Measurements from ENCODE around the gene DLGAP4. TPM values are rescaled to one million over a fixed set of nuclear protein-coding genes. Genes with fewer than 3 reads are reported as not detected.

Gene DLGAP4
- total and polyA plus RNA-seq, 9 of the 15 experiments (the other 6 are each of a cell fraction or from before 2014, with no cell fraction given), result 0.31 to 34.1 (median 4.5) TPM

DNA sequence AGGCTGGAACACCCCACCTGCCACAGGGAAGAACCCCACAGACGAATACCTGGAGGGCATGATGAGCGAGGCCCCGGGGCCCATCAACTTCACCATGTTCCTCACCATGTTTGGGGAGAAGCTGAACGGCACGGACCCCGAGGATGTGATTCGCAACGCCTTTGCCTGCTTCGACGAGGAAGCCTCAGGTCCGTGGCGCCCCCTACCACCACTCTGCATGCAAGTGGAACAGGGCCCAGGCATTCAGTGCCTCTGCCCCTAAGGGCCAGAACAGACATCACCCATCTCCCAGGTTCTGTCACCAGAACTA, 241.8 kb downstream of the DLGAP4 start:
- 46% methylated on average over 5 of the region's 12 CpGs for WGBS (ENCODE audit: insufficient coverage, low coverage, missing lambda C conversion rate)
- TF ChIP-seq ZNF318 (IDR thresholded peaks at IDR 0.05; ENCODE audit: borderline replicate concordance in 1 of 2, low read depth in 1 of 2) (no peak), RAD21 (CRISPR knock-in tag; conservative IDR thresholded peaks at IDR 0.05 in 1 of 2, IDR thresholded peaks at IDR 0.05 in 1 of 2) (peak in 1 of 2 experiments; percentile 33; a peak in 2 of 4 replicates), NEUROD1 (IDR thresholded peaks at IDR 0.05; ENCODE audit: borderline replicate concordance, low read depth, low read length, partially characterized antibody) (no peak), CTCF (IDR thresholded peaks at IDR 0.05 in 2 of 3, conservative IDR thresholded peaks at IDR 0.05 in 1 of 3; ENCODE audit: insufficient read depth in 2 of 3, low read depth in 1 of 3, low read length in 3 of 3) (peak; percentile 41 to 66 (median 44))
- Histone ChIP-seq H3K9me3 (replicated peaks; ENCODE audit: control insufficient read depth, insufficient read depth, low read depth, low read length) (no peaks in the 10 kb centered on the region), H2AFZ (ENCODE audit: low read depth, low read length) (no peak overlapping the region), H3K4me3 (no peak overlapping the region), H3K79me2 (ENCODE audit: control insufficient read depth, insufficient read depth, low read length) (no peaks in the 10 kb centered on the region), H3K36me3 (ENCODE audit: control insufficient read depth, insufficient read depth, low read length) (no peaks in the 10 kb centered on the region), H3K27ac (ENCODE audit: extremely low read depth, low read depth, low read length) (no peak overlapping the region), H3K9ac (ENCODE audit: insufficient read depth in 1 of 2, low read depth in 2 of 2, low read length in 2 of 2) (no peak overlapping the region), H3K9me1 (ENCODE audit: control insufficient read depth, insufficient read depth, low read length) (no peaks in the 10 kb centered on the region), H4K20me1 (replicated peaks; ENCODE audit: control insufficient read depth, insufficient read depth, low read length) (no peaks in the 10 kb centered on the region), H3K4me2 (ENCODE audit: insufficient read depth, low read length) (no peak overlapping the region), H3K4me1 (replicated peaks in 1 of 2; ENCODE audit: control insufficient read depth in 2 of 2, insufficient read depth in 2 of 2, low read length in 2 of 2) (peaks cover 0 to 39% of the 10 kb centered on the region in 2 experiments; a peak in 3 of 5 replicates), H3K27me3 (ENCODE audit: control insufficient read depth in 2 of 2, insufficient read depth in 2 of 2, low read length in 2 of 2) (no peaks in the 10 kb centered on the region)
- DNase-seq (ENCODE audit: extremely low read depth in 1 of 4, low spot score in 3 of 4), result peak in 3 of 4 experiments; percentile 38 to 45 (median 44)
- CTCF ChIA-PET (ENCODE audit: low intra/inter-chr PET ratio), result no interaction called here
- ATAC-seq, result peak; percentile 66
- no peak for FAIRE-seq
- no TSS peak for BruUV-seq (replicated peaks)
- in situ Hi-C loops (cut with MboI) (loop anchor here (10.0 kb wide), 1 partner anchor 1473 kb away; no protein-coding TSS in a partner anchor), intact Hi-C loops (cut with micrococcal nuclease) (loop anchor here (10.0 kb wide), 1 partner anchor 113 kb away; no protein-coding TSS in a partner anchor)
- POLR2A ChIA-PET, result interaction anchor here (0.6 kb wide), 1 partner anchor 38 kb away, joined by 3 read pairs; no protein-coding TSS in a partner anchor

Data from K562 (cell line).